A549 treated with Mapracorat at 1 μM for 4 hours (cell line): Measurements from ENCODE around the gene SLC35G4. TPM values are rescaled to one million over a fixed set of nuclear protein-coding genes. Genes with fewer than 3 reads are reported as not detected.

Experiments
- total RNA-seq: library from RNA; stranded (reverse); fragments of 200-300 nt; extraction: Qiagen RNA extraction; gene quantifications from 5 replicates; pipeline ENCODE4 v1.2.3, GENCODE V29; 2022

The SLC35G4 gene
- total RNA-seq = not detected in 5 replicates

GRCh38 chr18:11609488-11609887, at the start of gene SLC35G4:
TSS of gene SLC35G4 (plus strand) at chr18:11609596. CDS start at chr18:11609596, 0 bp downstream.

Other genes starting within 250 kb of the SLC35G4 start
- 5.0 to 7.8 TPM (median 6.0 TPM) in 5 replicates for gene GNAL, start 79.7 kb downstream of the SLC35G4 start, total RNA-seq
- gene CHMP1B, start 241.8 kb downstream of the SLC35G4 start, total RNA-seq = 43.5 to 48.6 TPM (median 44.7 TPM) in 5 replicates